Effector memory CD8-positive, alpha-beta T cell (primary cell): Measurements from ENCODE around the gene R3HDML.
"Not testable (repeated sequence)": the region's sequence is repeated elsewhere in the genome, so short reads cannot be mapped to it uniquely, and the experiment has no call there.

Source experiments
- ATAC-seq: fragments of 150-1000 bp; cut with Tn5 transposase; replicated peaks from 2 replicates; pipeline ENCODE4 v1.10.0; 2021; ENCODE audit warnings: mild to moderate bottlenecking, moderate library complexity
- DNase-seq, 3 experiments: peaks; one replicate each; pipeline ENCODE4 v3.0.0; 2021
- H3K27ac Mint-ChIP-seq, 2 donors: one replicate each; pipeline ENCODE4 v1.8.0; 2022; ENCODE audit warnings: mild to moderate bottlenecking in 2 of 2, mixed read lengths in 2 of 2, moderate library complexity in 2 of 2
- H3K27me3 Mint-ChIP-seq, 2 donors: one replicate each; pipeline ENCODE4 v1.8.0; 2022; ENCODE audit warnings: mixed read lengths in 2 of 2
- H3K36me3 Mint-ChIP-seq: one replicate; pipeline ENCODE4 v1.8.0; 2022; ENCODE audit warnings: mild to moderate bottlenecking, moderate library complexity, mixed read lengths; ENCODE audit not compliant: insufficient read depth
- H3K4me1 Mint-ChIP-seq, 2 donors: one replicate each; pipeline ENCODE4 v1.8.0; 2022; ENCODE audit warnings: low read depth in 2 of 2, mixed read lengths in 2 of 2
- H3K4me3 Mint-ChIP-seq, 2 donors: one replicate each; pipeline ENCODE4 v1.8.0; 2022; ENCODE audit warnings: mild to moderate bottlenecking in 2 of 2, mixed read lengths in 2 of 2, moderate library complexity in 2 of 2
- H3K9me3 Mint-ChIP-seq, 2 donors: one replicate each; pipeline ENCODE4 v1.8.0; 2022; ENCODE audit warnings: mixed read lengths in 2 of 2

R3HDML gene

DNA sequence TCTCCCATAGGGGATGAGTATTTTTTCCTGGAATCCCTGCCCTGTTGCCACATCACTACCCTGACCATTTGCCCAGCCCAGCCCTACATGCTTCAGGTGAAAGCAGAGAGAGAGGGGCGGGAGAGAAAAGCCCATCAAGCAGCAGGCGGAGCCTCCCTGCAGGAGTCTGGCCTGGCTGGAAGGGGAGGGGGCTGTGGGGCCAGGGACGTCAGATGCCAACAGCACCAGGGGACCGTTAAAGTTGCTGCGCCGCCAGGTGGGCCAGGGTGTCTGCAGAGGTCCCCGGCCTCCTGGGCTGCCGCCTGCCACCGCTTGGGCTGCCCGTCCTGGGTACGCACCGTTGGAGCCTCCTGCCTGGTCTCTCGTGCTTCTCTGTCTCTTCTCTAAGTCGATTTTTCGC lies 757 bp upstream of the R3HDML start:
- Mint-ChIP-seq H3K27ac (no peak overlapping the region), H3K36me3 (peaks cover 3% of the 10 kb centered on the region), H3K27me3 (peaks cover 27 to 54% of the 10 kb centered on the region in 2 donors), H3K4me1 (no peaks in the 10 kb centered on the region), H3K9me3 (no peaks in the 10 kb centered on the region), H3K4me3 (no peak overlapping the region)
- DNase-seq (no peak), ATAC-seq (no peak)

DNA sequence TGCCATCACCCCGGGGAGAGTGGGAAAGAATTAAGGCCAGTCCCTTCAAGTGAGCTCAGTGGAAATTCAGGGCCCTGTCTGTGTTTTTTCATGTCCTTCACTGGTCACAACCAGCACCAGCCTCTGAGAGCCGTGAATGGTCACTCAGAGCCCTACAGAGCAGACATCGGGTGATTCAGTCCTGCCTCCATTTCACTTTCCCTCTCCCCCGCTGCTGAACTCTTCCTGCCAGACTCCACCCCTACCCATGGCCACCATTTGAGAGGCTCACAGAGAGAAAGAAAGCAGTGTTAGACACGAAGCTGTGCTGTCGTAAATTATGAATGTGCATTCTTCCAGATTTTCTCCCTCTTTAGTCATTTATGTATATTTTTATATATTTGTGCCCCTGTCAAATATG lies 5.4 kb downstream of the R3HDML start:
- Mint-ChIP-seq H3K27me3 (peaks cover 4 to 28% of the 10 kb centered on the region in 2 donors), H3K9me3 (no peaks in the 10 kb centered on the region), H3K36me3 (no peaks in the 10 kb centered on the region), H3K4me3 (no peak overlapping the region), H3K27ac (no peak overlapping the region), H3K4me1 (peaks cover 0 to 3% of the 10 kb centered on the region in 2 donors)
- DNase-seq (no peak), ATAC-seq (no peak)

DNA sequence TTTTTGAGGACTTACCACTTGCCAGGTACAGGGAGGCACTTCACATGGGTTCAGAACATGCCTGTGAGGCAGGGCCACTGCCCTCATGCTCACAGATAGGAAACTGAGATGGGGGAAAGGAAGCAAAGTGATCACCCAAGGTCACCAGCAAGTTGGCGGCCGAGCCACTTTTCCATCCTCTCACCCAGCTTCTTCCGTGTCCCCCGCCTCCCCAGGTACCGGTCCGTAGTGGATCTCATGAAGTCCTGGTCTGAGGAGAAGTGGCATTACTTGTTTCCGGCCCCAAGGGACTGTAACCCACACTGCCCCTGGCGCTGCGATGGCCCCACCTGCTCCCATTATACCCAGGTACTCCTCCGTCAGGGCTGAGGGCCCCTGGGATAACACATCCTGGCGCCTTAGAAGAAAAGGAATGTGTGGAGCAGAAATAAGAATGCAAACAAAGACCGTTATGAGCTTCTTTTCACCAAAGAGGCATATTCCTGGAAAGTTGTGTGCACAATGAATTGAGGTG lies 6.4 kb downstream of the R3HDML start:
- DNase-seq (no peak), ATAC-seq (no peak)
- no peak overlapping the region for H3K27ac Mint-ChIP-seq
- H3K9me3 Mint-ChIP-seq, result no peaks in the 10 kb centered on the region
- peaks cover 0 to 3% of the 10 kb centered on the region in 2 donors for H3K4me1 Mint-ChIP-seq
- no peak overlapping the region for H3K4me3 Mint-ChIP-seq
- no peaks in the 10 kb centered on the region for H3K36me3 Mint-ChIP-seq
- peaks cover 4 to 28% of the 10 kb centered on the region in 2 donors for H3K27me3 Mint-ChIP-seq

DNA sequence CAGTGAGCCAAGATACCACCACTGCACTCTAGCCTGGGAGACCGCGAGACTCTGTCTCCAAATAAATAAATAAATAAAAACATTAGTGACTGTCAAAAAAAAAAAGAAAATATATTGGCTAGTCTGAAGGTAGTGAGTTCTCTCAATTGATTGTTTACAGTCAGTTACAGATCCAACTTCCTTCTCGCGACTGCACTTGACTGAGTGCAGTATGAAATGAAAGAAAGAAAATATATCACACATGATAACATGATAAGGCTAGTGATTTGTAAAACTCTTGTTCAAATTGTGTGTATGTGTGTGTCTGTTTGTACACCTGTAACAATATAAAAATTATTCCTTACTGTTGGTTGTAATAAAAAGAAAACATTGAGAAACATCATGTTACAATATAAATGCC lies 7.9 kb downstream of the R3HDML start:
- H3K27ac Mint-ChIP-seq, result no peak overlapping the region
- peaks cover 0 to 3% of the 10 kb centered on the region in 2 donors for H3K4me1 Mint-ChIP-seq
- no peak for DNase-seq
- peaks cover 9 to 35% of the 10 kb centered on the region in 2 donors for H3K27me3 Mint-ChIP-seq
- no peaks in the 10 kb centered on the region for H3K9me3 Mint-ChIP-seq
- no peaks in the 10 kb centered on the region for H3K36me3 Mint-ChIP-seq
- ATAC-seq, result no peak
- no peak overlapping the region for H3K4me3 Mint-ChIP-seq

DNA sequence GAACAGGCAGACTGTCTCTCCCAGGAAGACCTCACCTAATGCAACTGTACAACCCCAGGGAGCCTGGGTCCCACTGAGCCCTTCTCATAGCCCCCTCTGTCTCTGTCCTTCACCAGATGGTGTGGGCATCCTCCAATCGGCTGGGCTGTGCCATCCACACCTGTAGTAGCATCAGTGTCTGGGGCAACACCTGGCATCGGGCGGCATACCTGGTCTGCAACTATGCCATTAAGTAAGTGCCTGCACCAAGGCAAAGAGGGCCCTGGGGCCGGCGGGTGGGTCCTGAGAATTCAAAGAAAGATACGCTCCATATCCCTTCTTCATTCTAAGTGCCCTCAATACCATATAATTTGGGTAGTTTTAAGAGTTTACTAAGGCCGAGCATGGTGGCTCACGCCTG lies 8.3 kb downstream of the R3HDML start:
- H3K36me3 Mint-ChIP-seq, result no peaks in the 10 kb centered on the region
- H3K9me3 Mint-ChIP-seq, result no peaks in the 10 kb centered on the region
- H3K4me1 Mint-ChIP-seq, result peaks cover 0 to 3% of the 10 kb centered on the region in 2 donors
- peaks cover 9 to 40% of the 10 kb centered on the region in 2 donors for H3K27me3 Mint-ChIP-seq
- DNase-seq, result no peak
- no peak overlapping the region for H3K27ac Mint-ChIP-seq
- no peak for ATAC-seq
- H3K4me3 Mint-ChIP-seq, result no peak overlapping the region

DNA sequence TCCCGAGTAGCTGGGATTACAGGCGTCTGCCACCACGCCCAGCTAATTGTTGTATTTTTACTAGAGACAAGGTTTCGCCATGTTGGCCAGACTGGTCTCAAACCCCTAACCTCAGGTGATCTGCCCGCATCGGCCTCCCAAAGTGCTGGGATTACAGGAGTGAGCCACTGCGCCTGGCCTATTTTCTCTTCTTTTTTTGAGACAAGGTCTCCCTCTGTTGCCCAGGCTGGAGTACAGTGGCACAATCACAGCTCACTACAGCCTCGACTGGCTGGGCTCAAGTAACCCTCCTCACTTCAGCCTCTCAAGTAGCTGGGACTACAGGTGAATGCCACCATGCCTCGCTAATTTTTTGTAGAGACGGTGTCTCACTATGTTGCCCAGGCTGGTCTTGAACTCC lies 9.1 kb downstream of the R3HDML start:
- not testable (repeated sequence) for DNase-seq, H3K4me3 Mint-ChIP-seq, H3K9me3 Mint-ChIP-seq, ATAC-seq, H3K27ac Mint-ChIP-seq, H3K4me1 Mint-ChIP-seq, H3K36me3 Mint-ChIP-seq
- H3K27me3 Mint-ChIP-seq, result peaks cover 9 to 35% of the 10 kb centered on the region in 2 donors

DNA sequence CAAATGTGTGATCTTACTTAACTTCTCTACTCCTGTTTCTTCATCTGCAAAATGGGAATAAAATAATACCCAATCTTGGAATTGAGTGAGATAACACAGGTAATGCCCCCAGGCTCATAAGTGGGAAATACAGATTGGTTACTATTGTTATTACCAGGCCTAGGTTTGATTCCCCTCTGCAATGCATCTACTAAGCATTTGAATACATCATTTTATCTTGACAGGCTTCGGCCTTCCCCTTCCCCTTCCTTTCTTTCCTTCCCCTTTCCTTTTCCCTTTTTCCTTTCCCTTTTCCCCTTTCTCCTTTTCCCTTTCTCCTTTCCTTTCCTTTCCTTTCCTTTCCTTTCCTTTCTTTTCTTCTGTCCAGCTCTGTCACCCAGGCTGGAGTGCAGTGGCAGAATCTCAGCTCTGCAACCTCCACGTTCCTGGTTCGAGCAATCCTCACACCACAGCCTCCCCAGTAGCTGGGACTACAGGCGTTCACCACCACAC lies 11.4 kb downstream of the R3HDML start:
- no peaks in the 10 kb centered on the region for H3K4me1 Mint-ChIP-seq
- no peak overlapping the region for H3K4me3 Mint-ChIP-seq
- H3K27ac Mint-ChIP-seq, result no peak overlapping the region
- H3K9me3 Mint-ChIP-seq, result no peaks in the 10 kb centered on the region
- H3K36me3 Mint-ChIP-seq, result no peaks in the 10 kb centered on the region
- ATAC-seq, result no peak
- no peak for DNase-seq
- H3K27me3 Mint-ChIP-seq, result peaks cover 20 to 33% of the 10 kb centered on the region in 2 donors

DNA sequence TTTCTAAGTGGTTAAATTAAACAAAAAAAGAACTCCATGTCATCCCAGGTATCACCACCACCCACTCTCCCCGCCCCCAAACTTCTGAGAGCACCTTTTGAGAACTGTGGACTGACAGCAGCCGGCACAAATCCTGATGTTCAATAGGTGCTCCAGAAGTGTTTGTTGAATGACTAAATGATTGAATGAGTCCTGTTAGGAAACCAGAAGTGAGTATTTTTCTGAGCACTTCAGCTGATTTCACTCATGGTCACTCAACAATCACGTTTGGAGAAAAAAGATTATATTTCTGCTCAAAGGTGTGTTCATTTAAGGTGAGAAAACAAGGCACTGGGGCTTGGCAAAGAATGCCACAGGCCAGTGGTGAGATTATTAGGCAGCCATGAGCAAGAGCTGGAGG lies 12.5 kb downstream of the R3HDML start:
- H3K27me3 Mint-ChIP-seq, result peaks cover 20 to 33% of the 10 kb centered on the region in 2 donors
- DNase-seq (no peak), ATAC-seq (no peak)
- H3K9me3 Mint-ChIP-seq, result no peaks in the 10 kb centered on the region
- no peaks in the 10 kb centered on the region for H3K36me3 Mint-ChIP-seq
- H3K27ac Mint-ChIP-seq, result no peak overlapping the region
- no peak overlapping the region for H3K4me3 Mint-ChIP-seq
- H3K4me1 Mint-ChIP-seq, result no peaks in the 10 kb centered on the region

DNA sequence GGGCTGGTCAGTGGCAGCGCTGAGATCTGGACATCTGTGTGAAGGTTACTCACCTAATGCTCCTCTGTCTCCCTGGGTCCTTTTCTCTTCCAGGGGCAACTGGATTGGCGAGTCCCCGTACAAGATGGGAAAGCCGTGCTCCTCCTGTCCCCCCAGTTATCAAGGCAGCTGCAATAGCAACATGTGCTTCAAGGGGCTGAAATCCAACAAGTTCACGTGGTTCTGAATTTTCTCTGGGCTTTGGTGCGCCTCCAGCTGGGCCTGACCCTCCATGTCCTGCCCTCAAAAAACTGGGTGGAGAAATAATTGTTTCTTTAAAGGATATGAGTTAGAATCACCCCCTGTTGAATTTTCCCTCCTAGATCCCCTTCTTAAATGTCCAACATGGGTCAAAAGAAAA lies 13.7 kb downstream of the R3HDML start:
- ATAC-seq, result no peak
- no peaks in the 10 kb centered on the region for H3K36me3 Mint-ChIP-seq
- peaks cover 30 to 44% of the 10 kb centered on the region in 2 donors for H3K27me3 Mint-ChIP-seq
- no peaks in the 10 kb centered on the region for H3K9me3 Mint-ChIP-seq
- DNase-seq, result no peak
- H3K4me1 Mint-ChIP-seq, result no peaks in the 10 kb centered on the region
- H3K27ac Mint-ChIP-seq, result no peak overlapping the region
- H3K4me3 Mint-ChIP-seq, result no peak overlapping the region

DNA sequence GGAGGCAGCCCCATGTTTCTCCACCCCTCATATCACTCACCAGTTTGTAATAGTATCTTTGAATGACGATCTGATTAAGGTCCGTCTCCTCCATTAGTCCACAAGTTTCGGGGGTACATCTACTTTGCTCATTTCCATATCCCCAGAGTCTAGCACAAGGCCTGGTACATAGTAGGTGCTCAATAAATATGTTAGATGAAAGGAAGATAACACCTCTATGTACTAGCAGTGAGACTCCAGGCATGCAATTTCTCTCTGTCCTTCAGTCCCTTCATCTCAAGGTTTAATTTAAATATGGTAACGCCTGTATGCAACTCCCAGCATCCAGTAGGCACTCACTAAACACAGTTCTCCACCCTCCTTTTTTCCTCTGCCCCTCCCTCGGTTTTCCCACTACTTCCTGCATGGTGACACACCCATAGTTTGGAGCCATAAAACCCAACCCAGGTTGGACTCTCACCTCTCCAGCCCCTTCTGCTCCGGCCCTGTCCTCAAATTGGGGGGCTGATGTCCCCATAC lies 18.2 kb downstream of the R3HDML start:
- Mint-ChIP-seq H3K27me3 (peaks cover 29 to 32% of the 10 kb centered on the region in 2 donors), H3K27ac (no peak overlapping the region), H3K36me3 (no peaks in the 10 kb centered on the region), H3K4me1 (no peaks in the 10 kb centered on the region), H3K4me3 (no peak overlapping the region), H3K9me3 (no peaks in the 10 kb centered on the region)
- ATAC-seq (no peak), DNase-seq (no peak)

DNA sequence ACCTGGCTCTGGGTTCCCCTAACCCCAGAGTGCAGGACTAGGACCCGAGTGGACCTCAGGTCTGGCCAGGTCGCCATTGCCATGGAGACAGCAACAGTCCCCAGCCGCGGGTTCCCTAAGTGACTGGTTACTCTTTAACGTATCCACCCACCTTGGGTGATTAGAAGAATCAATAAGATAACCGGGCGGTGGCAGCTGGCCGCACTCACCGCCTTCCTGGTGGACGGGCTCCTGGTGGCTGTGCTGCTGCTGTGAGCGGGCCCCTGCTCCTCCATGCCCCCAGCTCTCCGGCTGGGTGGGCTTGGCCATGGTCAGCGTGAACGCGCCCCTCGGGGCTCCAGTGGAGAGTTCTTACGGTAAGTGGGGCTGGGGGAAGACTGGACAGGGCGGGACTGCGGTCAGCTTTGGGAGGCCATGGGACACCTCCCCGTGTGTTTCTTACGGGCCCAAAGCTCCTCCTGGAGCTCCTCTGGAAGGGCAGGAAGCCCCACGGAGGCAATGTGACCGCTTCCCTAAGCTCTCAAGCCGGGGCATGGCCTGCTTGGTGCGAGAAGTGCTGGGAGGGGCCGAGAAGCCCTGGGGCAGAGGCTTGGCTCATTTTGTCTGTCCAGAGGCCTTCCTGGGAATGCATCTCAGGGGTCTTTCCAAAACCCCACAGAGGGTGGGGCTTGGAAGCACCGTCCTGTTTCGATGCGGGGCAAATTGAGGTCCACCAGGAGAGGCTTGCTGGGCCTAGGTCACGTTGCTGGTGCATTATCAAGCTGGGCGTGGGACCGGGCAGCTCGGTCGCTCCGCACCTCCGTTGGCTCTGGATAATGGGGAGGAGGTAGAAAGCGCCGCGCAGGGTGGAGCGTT lies 18.9 kb downstream of the R3HDML start, which contains the start of gene HNF4A:
Gene HNF4A, plus strand, starts transcription at position 202 of the 855 bp plus-strand sequence. Its CDS starts 106 bp downstream, at position 308.
- DNase-seq (no peak), ATAC-seq (no peak)
- Mint-ChIP-seq H3K27ac (no peak within 1 kb of the TSS), H3K36me3 (no peaks in the 10 kb centered on the region), H3K27me3 (peaks cover 31 to 34% of the 10 kb centered on the region in 2 donors), H3K4me3 (no peak within 1 kb of the TSS), H3K9me3 (no peaks in the 10 kb centered on the region), H3K4me1 (no peaks in the 10 kb centered on the region)

DNA sequence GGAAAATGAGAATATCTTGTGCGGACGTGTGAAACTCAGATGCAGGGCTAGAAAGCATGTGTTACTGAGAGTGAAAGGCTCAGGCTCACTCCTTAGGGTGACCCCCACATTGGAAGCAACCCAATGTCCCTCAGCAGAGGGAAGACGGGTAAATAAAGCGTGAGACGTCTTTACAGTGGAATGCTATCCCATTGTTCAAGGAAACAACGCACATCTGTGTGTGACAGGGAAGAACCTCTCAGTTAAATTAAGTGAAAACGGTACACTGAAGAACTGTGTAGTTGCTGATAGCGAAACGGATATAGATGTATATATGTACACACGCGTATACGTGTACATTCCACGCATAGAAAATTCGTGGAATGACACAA lies 19.5 kb downstream of the R3HDML start:
- H3K4me3 Mint-ChIP-seq, result no peak overlapping the region
- no peaks in the 10 kb centered on the region for H3K9me3 Mint-ChIP-seq
- H3K27me3 Mint-ChIP-seq, result peaks cover 31 to 34% of the 10 kb centered on the region in 2 donors
- DNase-seq, result no peak
- no peak overlapping the region for H3K27ac Mint-ChIP-seq
- ATAC-seq, result no peak
- no peaks in the 10 kb centered on the region for H3K4me1 Mint-ChIP-seq
- no peaks in the 10 kb centered on the region for H3K36me3 Mint-ChIP-seq

DNA sequence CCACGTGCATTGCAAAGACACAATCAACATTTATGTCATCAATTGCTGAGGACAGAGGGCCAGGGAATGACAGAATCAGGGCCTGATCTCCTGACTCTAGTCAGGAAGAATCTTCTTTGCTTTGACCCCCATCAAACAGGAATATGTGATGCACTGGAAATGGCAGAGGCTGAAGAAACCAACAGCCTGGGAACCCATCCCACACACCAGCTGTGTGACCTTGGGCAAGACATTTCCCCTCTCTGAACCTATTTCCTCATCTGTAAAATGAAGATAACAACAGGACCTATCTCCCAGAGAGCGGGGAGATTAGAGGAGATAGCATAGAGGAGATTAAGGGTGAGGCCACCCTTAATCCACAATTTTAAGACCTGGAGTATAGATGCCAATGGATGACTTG lies 20.2 kb downstream of the R3HDML start:
- DNase-seq, result no peak
- no peaks in the 10 kb centered on the region for H3K9me3 Mint-ChIP-seq
- no peak overlapping the region for H3K27ac Mint-ChIP-seq
- no peaks in the 10 kb centered on the region for H3K36me3 Mint-ChIP-seq
- no peaks in the 10 kb centered on the region for H3K4me1 Mint-ChIP-seq
- no peak overlapping the region for H3K4me3 Mint-ChIP-seq
- no peak for ATAC-seq
- peaks cover 29 to 30% of the 10 kb centered on the region in 2 donors for H3K27me3 Mint-ChIP-seq
